HepG2 (cell line): ENCODE data around the gene DAB2IP. TPM values are rescaled to one million over a fixed set of nuclear protein-coding genes. Genes with fewer than 3 reads are reported as not detected.
A peak's percentile ranks its signal among the peaks of the same experiment; 100 is the strongest.

Experiments
- BCL6 ChIP-seq: IDR thresholded peaks from 2 replicates; pipeline ENCODE4 v1.6.1; 2016; ENCODE audit warnings: missing genetic modification reagents, missing compliant biosample characterization
- DRAP1 ChIP-seq: IDR thresholded peaks from 2 replicates; pipeline ENCODE4 v1.6.1; 2016; ENCODE audit warnings: missing genetic modification reagents, missing compliant biosample characterization
- GMEB1 ChIP-seq: sonication (generic); formaldehyde crosslinking; IDR thresholded peaks from 2 replicates; pipeline ENCODE4 v1.5.1; 2020; ENCODE audit warnings: missing genetic modification reagents, mild to moderate bottlenecking, borderline replicate concordance
- GPBP1L1 ChIP-seq: sonication (generic); formaldehyde crosslinking; IDR thresholded peaks from 2 replicates; pipeline ENCODE4 v1.5.0; 2020; ENCODE audit warnings: mild to moderate bottlenecking, missing genetic modification reagents
- HNF4A ChIP-seq: sonication (generic); formaldehyde crosslinking; IDR thresholded peaks from 2 replicates; pipeline ENCODE4 v1.4.0; 2020; ENCODE audit warnings: missing genetic modification reagents
- MTA1 ChIP-seq: sonication (generic); formaldehyde crosslinking; IDR thresholded peaks from 2 replicates; pipeline ENCODE4 v1.4.0; 2020; ENCODE audit warnings: missing genetic modification reagents, mild to moderate bottlenecking, borderline replicate concordance
- NCOA5 ChIP-seq: sonication (generic); formaldehyde crosslinking; IDR thresholded peaks from 2 replicates; pipeline ENCODE4 v1.4.0; 2020; ENCODE audit warnings: missing genetic modification reagents
- ZBTB42 ChIP-seq: sonication (generic); formaldehyde crosslinking; IDR thresholded peaks from 2 replicates; pipeline ENCODE4 v1.5.0; 2020; ENCODE audit warnings: mild to moderate bottlenecking, missing genetic modification reagents
- ZMYM3 ChIP-seq: sonication (generic); formaldehyde crosslinking; IDR thresholded peaks from 2 replicates; pipeline ENCODE4 v1.5.1; 2020; ENCODE audit warnings: mild to moderate bottlenecking, missing genetic modification reagents
- ZNF230 ChIP-seq: sonication (generic); formaldehyde crosslinking; IDR thresholded peaks from 2 replicates; pipeline ENCODE4 v1.4.0; 2020; ENCODE audit warnings: mild to moderate bottlenecking, missing genetic modification reagents
- ZNF280D ChIP-seq: sonication (generic); formaldehyde crosslinking; IDR thresholded peaks from 2 replicates; pipeline ENCODE4 v1.5.1; 2020; ENCODE audit warnings: mild to moderate bottlenecking, missing genetic modification reagents
- ZNF335 ChIP-seq: sonication (generic); formaldehyde crosslinking; IDR thresholded peaks from 2 replicates; pipeline ENCODE4 v1.4.0; 2020; ENCODE audit warnings: missing genetic modification reagents
- ZNF34 ChIP-seq: sonication (generic); formaldehyde crosslinking; IDR thresholded peaks from 2 replicates; pipeline ENCODE4 v1.4.0; 2020; ENCODE audit warnings: mild to moderate bottlenecking, missing genetic modification reagents, borderline replicate concordance
- ZNF367 ChIP-seq: sonication (generic); formaldehyde crosslinking; IDR thresholded peaks from 2 replicates; pipeline ENCODE4 v1.4.0; 2020; ENCODE audit warnings: missing genetic modification reagents, borderline replicate concordance
- ZNF513 ChIP-seq: sonication (generic); formaldehyde crosslinking; conservative IDR thresholded peaks from 2 replicates; pipeline ENCODE4 v1.5.0; 2020; ENCODE audit warnings: missing genetic modification reagents
- ZNF776 ChIP-seq: sonication (generic); formaldehyde crosslinking; IDR thresholded peaks from 2 replicates; pipeline ENCODE4 v1.4.0; 2020; ENCODE audit warnings: mild to moderate bottlenecking, missing genetic modification reagents
- ZNF790 ChIP-seq: sonication (generic); formaldehyde crosslinking; IDR thresholded peaks from 2 replicates; pipeline ENCODE4 v1.8.0; 2022; ENCODE audit warnings: missing genetic modification reagents, mild to moderate bottlenecking, borderline replicate concordance
- ZNF800 ChIP-seq: sonication (generic); formaldehyde crosslinking; IDR thresholded peaks from 2 replicates; pipeline ENCODE4 v1.4.0; 2020; ENCODE audit warnings: missing genetic modification reagents
- ZSCAN22 ChIP-seq: sonication (generic); formaldehyde crosslinking; IDR thresholded peaks from 2 replicates; pipeline ENCODE4 v1.4.0; 2020; ENCODE audit warnings: mild to moderate bottlenecking, missing genetic modification reagents
- polyA plus RNA-seq, 8 experiments: library from polyadenylated mRNA; depleted of rRNA in 3 of 8; stranded (reverse) in 7 of 8; unstranded in 1 of 8; fragments of >200 nt; fragmentation: Illumina TruSeq in 4 of 8; extraction: Trizol in 4 of 8; gene quantifications; 2 replicates each; pipeline versions ENCODE4 v1.2.1 to v1.2.3, GENCODE V29; 2011 to 2016; ENCODE audit warnings: low read depth in 4 of 8, missing spikeins in 1 of 8, mixed read lengths in 1 of 8; ENCODE audit not compliant: insufficient read depth in 1 of 8
- total RNA-seq, 5 experiments: library from RNA; depleted of rRNA; stranded (reverse); fragments of >200 nt; fragmentation: Illumina TruSeq; extraction: Trizol; gene quantifications; 2 replicates each; pipeline ENCODE4 v1.2.3, GENCODE V29; 2016; ENCODE audit warnings: low read depth in 1 of 5

Gene DAB2IP
- total and polyA plus RNA-seq, 2 of the 13 experiments (the other 11 are each of a cell fraction or from before 2014, with no cell fraction given): 25.3 to 37.9 TPM

GRCh38 chr9:121743441-121744001 lies 92.1 kb downstream of the DAB2IP start (continued):
- TF ChIP-seq ZNF800: 0 out of 2 replicates have a peak, but pooled peaks have one; percentile 61
- no peak for TF ChIP-seq ZSCAN22 (CRISPR knock-in tag)
- 0 out of 2 replicates have a peak, but pooled peaks have one; percentile 37 for TF ChIP-seq GMEB1 (CRISPR knock-in tag)
- TF ChIP-seq ZNF34: no peak
- TF ChIP-seq ZNF513 (CRISPR knock-in tag): no peak
- no peak for TF ChIP-seq GPBP1L1 (CRISPR knock-in tag)
- TF ChIP-seq ZNF776 (CRISPR knock-in tag): no peak
- no peak for TF ChIP-seq ZNF790 (CRISPR knock-in tag)
- no peak for TF ChIP-seq HNF4A (CRISPR knock-in tag)
- no peak for TF ChIP-seq ZNF280D
- no peak; the same call in 1 of the 2 replicates for TF ChIP-seq ZMYM3 (CRISPR knock-in tag)
- no peak for TF ChIP-seq MTA1 (CRISPR knock-in tag)
- no peak for TF ChIP-seq ZNF367 (CRISPR knock-in tag)
- no peak for TF ChIP-seq ZNF335 (CRISPR knock-in tag)
- TF ChIP-seq BCL6 (CRISPR knock-in tag): peak; percentile 28; the same call in 1 of the 2 replicates
- TF ChIP-seq ZNF230: no peak
- peak; percentile 41; the same call in 1 of the 2 replicates for TF ChIP-seq DRAP1 (CRISPR knock-in tag)
- TF ChIP-seq NCOA5 (CRISPR knock-in tag): no peak
- no peak for TF ChIP-seq ZBTB42 (CRISPR knock-in tag)
